H9 (cell line): ENCODE data around the gene MTCL1. TPM values are rescaled to one million over a fixed set of nuclear protein-coding genes. Genes with fewer than 3 reads are reported as not detected.

Experiments used
- DNase-seq: peaks from one replicate; pipeline ENCODE4 v3.0.0-alpha.2; 2017
- H2AFZ ChIP-seq: one replicate; pipeline ENCODE4 v1.6.1; 2013; ENCODE audit warnings: mild to moderate bottlenecking, low read length, control low read depth, moderate library complexity
- H2AK5ac ChIP-seq: 2 replicates; pipeline ENCODE4 v1.6.1; 2013; ENCODE audit warnings: low read length, control low read depth, mixed read lengths; ENCODE audit not compliant: insufficient read length
- H2BK120ac ChIP-seq: one replicate; pipeline ENCODE4 v1.6.1; 2013; ENCODE audit warnings: low read depth, mild to moderate bottlenecking, low read length, control low read depth, inconsistent platforms; ENCODE audit not compliant: poor library complexity, severe bottlenecking
- H2BK12ac ChIP-seq: 2 replicates; pipeline ENCODE4 v1.6.1; 2013; ENCODE audit warnings: low read length, control low read depth, mixed read lengths, low read depth; ENCODE audit not compliant: insufficient read length
- H2BK15ac ChIP-seq: 2 replicates; pipeline ENCODE4 v1.6.1; 2013; ENCODE audit warnings: low read depth, low read length, control low read depth
- H2BK20ac ChIP-seq: one replicate; pipeline ENCODE4 v1.6.1; 2013; ENCODE audit warnings: low read depth, mild to moderate bottlenecking, low read length, control low read depth, inconsistent platforms; ENCODE audit not compliant: poor library complexity, severe bottlenecking
- H2BK5ac ChIP-seq: 2 replicates; pipeline ENCODE4 v1.6.1; 2013; ENCODE audit warnings: low read length, control low read depth, mixed read lengths; ENCODE audit not compliant: insufficient read length
- H3K14ac ChIP-seq: 2 replicates; pipeline ENCODE4 v1.6.1; 2013; ENCODE audit warnings: low read length, control low read depth; ENCODE audit not compliant: insufficient read depth
- H3K18ac ChIP-seq: 2 replicates; pipeline ENCODE4 v1.6.1; 2013; ENCODE audit warnings: low read depth, mild to moderate bottlenecking, mixed read lengths, low read length, control low read depth; ENCODE audit not compliant: insufficient read length
- H3K23ac ChIP-seq: 2 replicates; pipeline ENCODE4 v1.6.1; 2013; ENCODE audit warnings: low read length, control low read depth, mixed read lengths, low read depth; ENCODE audit not compliant: insufficient read length
- H3K23me2 ChIP-seq: 2 replicates; pipeline ENCODE4 v1.6.1; 2013; ENCODE audit warnings: low read depth, mild to moderate bottlenecking, mixed read lengths, low read length, control low read depth; ENCODE audit not compliant: insufficient read length, poor library complexity, severe bottlenecking
- H3K27ac ChIP-seq: 2 replicates; pipeline ENCODE4 v1.5.1; 2013; ENCODE audit warnings: low read length, control low read depth, mixed read lengths, low read depth; ENCODE audit not compliant: insufficient read length
- H3K27me3 ChIP-seq: 2 replicates; pipeline ENCODE4 v1.6.1; 2013; ENCODE audit warnings: low read length, control low read depth, inconsistent platforms; ENCODE audit not compliant: insufficient read depth
- H3K4ac ChIP-seq: 2 replicates; pipeline ENCODE4 v1.6.1; 2013; ENCODE audit warnings: low read depth, mild to moderate bottlenecking, control low read depth, inconsistent platforms, low read length, moderate library complexity
- H3K4me1 ChIP-seq: 2 replicates; pipeline ENCODE4 v1.6.1; 2013; ENCODE audit warnings: low read length, control low read depth, inconsistent platforms; ENCODE audit not compliant: insufficient read depth
- H3K4me2 ChIP-seq: 2 replicates; pipeline ENCODE4 v1.6.1; 2013; ENCODE audit warnings: low read length, control low read depth, mixed read lengths; ENCODE audit not compliant: insufficient read length, insufficient read depth
- H3K56ac ChIP-seq: 2 replicates; pipeline ENCODE4 v1.6.1; 2013; ENCODE audit warnings: low read depth, mild to moderate bottlenecking, mixed read lengths, low read length, control low read depth; ENCODE audit not compliant: insufficient read length
- H3K79me1 ChIP-seq: 2 replicates; pipeline ENCODE4 v1.6.1; 2013; ENCODE audit warnings: low read depth, mild to moderate bottlenecking, moderate library complexity, low read length, control low read depth, inconsistent platforms; ENCODE audit not compliant: insufficient read depth, poor library complexity, severe bottlenecking
- H3K79me2 ChIP-seq: 2 replicates; pipeline ENCODE4 v1.6.1; 2013; ENCODE audit warnings: low read length, control low read depth, inconsistent platforms; ENCODE audit not compliant: insufficient read depth
- H3K9ac ChIP-seq: 2 replicates; pipeline ENCODE4 v1.6.1; 2013; ENCODE audit warnings: low read length, control low read depth, mixed read lengths; ENCODE audit not compliant: insufficient read length; ENCODE audit errors: extremely low read depth
- H3K9me3 ChIP-seq: one replicate; pipeline ENCODE4 v1.6.1; 2013; ENCODE audit warnings: low read depth, low read length, inconsistent platforms; ENCODE audit not compliant: control insufficient read depth
- H3T11ph ChIP-seq: one replicate; pipeline ENCODE4 v1.6.1; 2013; ENCODE audit warnings: mild to moderate bottlenecking, low read length, control low read depth, inconsistent platforms
- H4K20me1 ChIP-seq: one replicate; pipeline ENCODE4 v1.6.1; 2013; ENCODE audit not compliant: control insufficient read depth, insufficient read length, insufficient read depth
- H4K5ac ChIP-seq: 2 replicates; pipeline ENCODE4 v1.6.1; 2013; ENCODE audit warnings: low read depth, mild to moderate bottlenecking, mixed read lengths, low read length, control low read depth; ENCODE audit not compliant: insufficient read length
- H4K8ac ChIP-seq: replicated peaks from 2 replicates; pipeline ENCODE4 v1.6.1; 2013; ENCODE audit warnings: low read length, control low read depth, mixed read lengths, low read depth; ENCODE audit not compliant: insufficient read length
- H4K91ac ChIP-seq: 2 replicates; pipeline ENCODE4 v1.6.1; 2013; ENCODE audit warnings: low read depth, mild to moderate bottlenecking, moderate library complexity, mixed read lengths, low read length, control low read depth; ENCODE audit not compliant: insufficient read length
- H3K27ac Mint-ChIP-seq, 3 experiments: 2 replicates in 2 of 3; 3 replicates in 1 of 3; pipeline ENCODE4 v1.8.0; 2020 to 2021; ENCODE audit warnings: mixed read lengths in 3 of 3, mild to moderate bottlenecking in 1 of 3, moderate library complexity in 1 of 3
- H3K27me3 Mint-ChIP-seq: 2 replicates; pipeline ENCODE4 v1.8.0; 2021; ENCODE audit warnings: low read depth, mild to moderate bottlenecking, moderate library complexity, mixed read lengths
- H3K36me3 Mint-ChIP-seq, 3 experiments: 2 replicates in 2 of 3; 3 replicates in 1 of 3; pipeline ENCODE4 v1.8.0; 2020 to 2021; ENCODE audit warnings: low read depth in 3 of 3, mixed read lengths in 3 of 3; ENCODE audit not compliant: insufficient read depth in 1 of 3
- H3K4me1 Mint-ChIP-seq, 2 experiments: 2 replicates each; pipeline ENCODE4 v1.8.0; 2020; ENCODE audit warnings: mixed read lengths in 2 of 2
- H3K4me3 Mint-ChIP-seq, 2 experiments: 2 replicates in 1 of 2; 3 replicates in 1 of 2; pipeline ENCODE4 v1.8.0; 2020 to 2021; ENCODE audit warnings: mild to moderate bottlenecking in 2 of 2, mixed read lengths in 2 of 2, moderate library complexity in 1 of 2
- H3K9me3 Mint-ChIP-seq, 2 experiments: 2 replicates in 1 of 2; 3 replicates in 1 of 2; pipeline ENCODE4 v1.8.0; 2020; ENCODE audit warnings: mild to moderate bottlenecking in 2 of 2, mixed read lengths in 2 of 2, moderate library complexity in 1 of 2
- CTCF ChIP-seq: fragments of 200-600 bp; sonication (generic); conservative IDR thresholded peaks from 3 replicates; pipeline ENCODE4 v1.8.0; 2021; ENCODE audit warnings: antibody characterized with exemption, mild to moderate bottlenecking
- WGBS: extraction: QIAGEN DNeasy Blood & Tissue Kit; methylation state at CpG from one replicate; pipeline ENCODE4 v1.1.7; 2013; ENCODE audit warnings: missing lambda C conversion rate, low lambda C conversion rate, mixed read lengths; ENCODE audit not compliant: insufficient read length; ENCODE audit errors: extremely low coverage; 5-methylcytosine and 5-hydroxymethylcytosine counted together
- total RNA-seq: library from RNA; stranded (reverse); gene quantifications from 2 replicates; pipeline ENCODE4 v1.2.1, GENCODE V29; 2021

Gene MTCL1
- total RNA-seq, 1 experiment from 2014 or later, result 50.7 TPM

GRCh38 chr18:8771930-8772329 is 66.6 kb downstream of the MTCL1 start:
- H3K4ac ChIP-seq, result no peak overlapping the region
- no peaks in the 10 kb centered on the region for H3K27me3 ChIP-seq
- Mint-ChIP-seq H3K9me3 (no peaks in the 10 kb centered on the region), H3K4me1 (peaks cover 29 to 51% of the 10 kb centered on the region in 2 experiments), H3K27ac (peak overlapping the region in 2 of 3 experiments; percentile 87; a peak in 4 of 7 replicates), H3K27me3 (no peaks in the 10 kb centered on the region), H3K36me3 (no peaks in the 10 kb centered on the region; a peak in 1 of 7 replicates), H3K4me3 (no peak overlapping the region)
- no peak overlapping the region for H3K56ac ChIP-seq
- H3K14ac ChIP-seq, result no peak overlapping the region
- no peak overlapping the region for H3K9ac ChIP-seq
- no peaks in the 10 kb centered on the region for H3K9me3 ChIP-seq
- no peak overlapping the region for H2AFZ ChIP-seq
- no peak overlapping the region for H4K91ac ChIP-seq
- H3K79me1 ChIP-seq, result no peaks in the 10 kb centered on the region
- no peak overlapping the region for H2BK20ac ChIP-seq
- H2BK5ac ChIP-seq, result no peak overlapping the region
- no peaks in the 10 kb centered on the region for H3K23me2 ChIP-seq
- H4K5ac ChIP-seq, result no peak overlapping the region
- no peak overlapping the region for H2BK12ac ChIP-seq
- no peaks in the 10 kb centered on the region for H4K20me1 ChIP-seq
- no peaks in the 10 kb centered on the region for H3K79me2 ChIP-seq
- no peak overlapping the region for H2AK5ac ChIP-seq
- H4K8ac ChIP-seq, result no peak overlapping the region
- no peak overlapping the region for H2BK120ac ChIP-seq
- H3K27ac ChIP-seq, result no peak overlapping the region
- H3T11ph ChIP-seq, result no peak overlapping the region
- H3K4me1 ChIP-seq, result no peaks in the 10 kb centered on the region
- no peak overlapping the region for H3K18ac ChIP-seq
- no CpG with 5 or more reads among the region's 8 CpGs for WGBS
- H3K23ac ChIP-seq, result no peak overlapping the region
- H3K4me2 ChIP-seq, result no peak overlapping the region
- no peak for TF ChIP-seq CTCF
- no peak overlapping the region for H2BK15ac ChIP-seq
- DNase-seq, result no peak
